Measurements from ENCODE around the gene SPINT2.

Gene SPINT2

GRCh38 chr19:38255383-38256014 lies 8.9 kb upstream of the SPINT2 start:
- TF ChIP-seq CTCF (IDR thresholded peaks at IDR 0.05), result no peak

GRCh38 chr19:38262585-38263268 lies 1.6 kb upstream of the SPINT2 start:
- TF ChIP-seq CTCF (IDR thresholded peaks at IDR 0.05), result no peak

GRCh38 chr19:38263689-38264485 lies 486 bp upstream of the SPINT2 start:
- no peak for TF ChIP-seq CTCF (IDR thresholded peaks at IDR 0.05)

GRCh38 chr19:38265213-38265861 lies 964 bp downstream of the SPINT2 start:
- TF ChIP-seq CTCF (IDR thresholded peaks at IDR 0.05), result no peak

GRCh38 chr19:38265921-38266429 lies 1.6 kb downstream of the SPINT2 start:
- TF ChIP-seq CTCF (IDR thresholded peaks at IDR 0.05), result no peak

- TF ChIP-seq CTCF (IDR thresholded peaks at IDR 0.05), result no peak
Measured at GRCh38 chr19:38266981-38267597, 2.7 kb downstream of the SPINT2 start.

Data from LNCAP (cell line).